Spleen (tissue), 11 donors: ENCODE results near the gene NYAP2. TPM values are rescaled to one million over a fixed set of nuclear protein-coding genes. Genes with fewer than 3 reads are reported as not detected.

Experiments used
- DNase-seq: peaks from one replicate; pipeline ENCODE4 v3.0.0-alpha.2; 2020
- H3K27ac ChIP-seq, 8 donors: fragments of 200-600 bp; sonication (generic) in 7 of 8; 1 replicate in 4 of 8; 2 replicates in 4 of 8; pipeline versions ENCODE4 v1.5.0 to v1.8.0; 2016 to 2021; ENCODE audit warnings: inconsistent platforms in 4 of 8, mild to moderate bottlenecking in 4 of 8, moderate library complexity in 1 of 8
- H3K27me3 ChIP-seq, 7 donors: fragments of 200-600 bp; sonication (generic) in 6 of 7; replicated peaks in 1 of 7; 1 replicate in 4 of 7; 2 replicates in 3 of 7; pipeline versions ENCODE4 v1.5.0 to v1.8.0; 2016 to 2021; ENCODE audit warnings: inconsistent platforms in 3 of 7, mild to moderate bottlenecking in 1 of 7
- H3K36me3 ChIP-seq, 6 donors: fragments of 200-600 bp; sonication (generic) in 5 of 6; 1 replicate in 4 of 6; 2 replicates in 2 of 6; pipeline versions ENCODE4 v1.5.0 to v1.8.0; 2016 to 2021; ENCODE audit warnings: inconsistent platforms in 2 of 6
- H3K4me1 ChIP-seq, 6 donors: fragments of 200-600 bp; sonication (generic) in 5 of 6; 1 replicate in 3 of 6; 2 replicates in 3 of 6; pipeline versions ENCODE4 v1.5.0 to v1.8.0; 2016 to 2021; ENCODE audit warnings: inconsistent platforms in 3 of 6
- H3K4me3 ChIP-seq, 8 donors: fragments of 200-600 bp; sonication (generic) in 7 of 8; 1 replicate in 4 of 8; 2 replicates in 4 of 8; pipeline versions ENCODE4 v1.5.0 to v1.8.0; 2016 to 2021; ENCODE audit warnings: inconsistent platforms in 4 of 8, mild to moderate bottlenecking in 4 of 8, moderate library complexity in 2 of 8
- H3K9me3 ChIP-seq, 8 donors: fragments of 200-600 bp; sonication (generic) in 7 of 8; 1 replicate in 4 of 8; 2 replicates in 4 of 8; pipeline versions ENCODE4 v1.5.0 to v1.8.0; 2016 to 2021; ENCODE audit warnings: inconsistent platforms in 4 of 8
- POLR2A ChIP-seq, 3 donors: fragments of 450-650 bp; IDR thresholded peaks; one replicate each; pipeline ENCODE4 v1.5.1; 2017; ENCODE audit warnings: antibody characterized with exemption in 3 of 3, mild to moderate bottlenecking in 1 of 3
- POLR2AphosphoS5 ChIP-seq, 3 donors: sonication (generic); formaldehyde crosslinking; IDR thresholded peaks; one replicate each; pipeline ENCODE4 v1.5.1; 2017; ENCODE audit warnings: antibody characterized with exemption in 3 of 3
- WGBS, 5 donors: extraction: QIAGEN DNeasy Blood & Tissue Kit in 3 of 5; methylation state at CpG; one replicate each; pipeline versions ENCODE4 v1.1.5 to v1.1.7; 2013 to 2018; 5-methylcytosine and 5-hydroxymethylcytosine counted together
- intact Hi-C: fragments of 100-400 bp; cut with DNase I; formaldehyde crosslinking; loops from one replicate; pipeline ENCODE4 v1.15.0; 2023; ENCODE audit warnings: low total_unique reads
- polyA plus RNA-seq, 3 donors: library from polyadenylated mRNA; stranded (reverse); fragments of 200-250 nt; gene quantifications; one replicate each; pipeline ENCODE4 v1.2.1, GENCODE V29; 2013
- total RNA-seq, 7 donors: library from RNA; depleted of rRNA in 3 of 7; stranded (reverse); fragments of >200 nt in 3 of 7; fragmentation: NEBNext Ultra II Directional in 4 of 7; extraction: Animal tissue kit (Norgen Biotek cat#: 25700) in 4 of 7; gene quantifications; one replicate each; pipeline versions ENCODE4 v1.1.0 to v1.2.1, GENCODE V29; 2016 to 2021
- TF ChIP-seq, protein P1 (sequence below), 11 experiments: fragments of 200-600 bp in 7 of 11; fragments of 450-650 bp in 4 of 11; sonication (generic) in 4 of 11; IDR thresholded peaks in 8 of 11; conservative IDR thresholded peaks in 3 of 11; 1 replicate in 7 of 11; 2 replicates in 4 of 11; pipeline versions ENCODE4 v1.4.0 to v1.8.0; 2016 to 2021; ENCODE audit warnings: antibody characterized with exemption in 11 of 11, inconsistent platforms in 4 of 11, mild to moderate bottlenecking in 1 of 11
- donor health status: healthy with polysubstance abuse.
- donor health status: DM: no; HTN: no; CAD: no; lungs with moderate emphysema.
- donor health status: DM: no; HTN: no; CAD: no.
- donor health status: Bipolar disorder and iron deficiency.
- donor health status: healthy.
- donor health status: DM: no; HTN: no; CAD: no.
- donor health status: DM: yes; HTN: yes; CAD: no.

Gene NYAP2
- total and polyA plus RNA-seq, 10 donors: 0.06 to 0.33 (median 0.16) TPM; not detected in 1

DNA sequence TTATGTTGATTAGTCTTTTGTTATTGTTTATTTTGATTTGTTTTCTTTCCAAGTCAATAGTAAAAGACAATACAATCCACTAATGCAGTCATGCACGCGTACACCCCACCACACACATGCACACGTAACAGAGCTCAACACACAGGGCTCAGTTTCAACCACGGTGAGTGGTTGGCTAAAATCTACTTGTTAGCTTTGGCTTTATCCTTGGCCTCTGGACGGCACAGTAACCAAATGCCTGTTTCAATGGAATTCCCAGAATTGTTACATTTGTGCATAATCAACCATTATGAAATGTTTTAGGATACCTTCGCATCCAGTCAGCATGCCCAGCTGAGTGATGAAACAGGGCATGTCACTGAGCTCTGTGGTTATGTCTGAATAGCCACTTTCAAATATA, 53.2 kb downstream of the NYAP2 start:
- Histone ChIP-seq H3K27me3 (no peaks in the 10 kb centered on the region), H3K4me3 (no peak overlapping the region), H3K36me3 (no peaks in the 10 kb centered on the region), H3K27ac (no peak overlapping the region), H3K9me3 (no peaks in the 10 kb centered on the region), H3K4me1 (no peaks in the 10 kb centered on the region)
- WGBS, 5 donors: 83 to 96% (median 88%) methylated on average over 6 of the region's 6 CpGs
- TF ChIP-seq, protein P1, sequence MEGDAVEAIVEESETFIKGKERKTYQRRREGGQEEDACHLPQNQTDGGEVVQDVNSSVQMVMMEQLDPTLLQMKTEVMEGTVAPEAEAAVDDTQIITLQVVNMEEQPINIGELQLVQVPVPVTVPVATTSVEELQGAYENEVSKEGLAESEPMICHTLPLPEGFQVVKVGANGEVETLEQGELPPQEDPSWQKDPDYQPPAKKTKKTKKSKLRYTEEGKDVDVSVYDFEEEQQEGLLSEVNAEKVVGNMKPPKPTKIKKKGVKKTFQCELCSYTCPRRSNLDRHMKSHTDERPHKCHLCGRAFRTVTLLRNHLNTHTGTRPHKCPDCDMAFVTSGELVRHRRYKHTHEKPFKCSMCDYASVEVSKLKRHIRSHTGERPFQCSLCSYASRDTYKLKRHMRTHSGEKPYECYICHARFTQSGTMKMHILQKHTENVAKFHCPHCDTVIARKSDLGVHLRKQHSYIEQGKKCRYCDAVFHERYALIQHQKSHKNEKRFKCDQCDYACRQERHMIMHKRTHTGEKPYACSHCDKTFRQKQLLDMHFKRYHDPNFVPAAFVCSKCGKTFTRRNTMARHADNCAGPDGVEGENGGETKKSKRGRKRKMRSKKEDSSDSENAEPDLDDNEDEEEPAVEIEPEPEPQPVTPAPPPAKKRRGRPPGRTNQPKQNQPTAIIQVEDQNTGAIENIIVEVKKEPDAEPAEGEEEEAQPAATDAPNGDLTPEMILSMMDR (IDR thresholded peaks at IDR 0.05 in 8 of 11, conservative IDR thresholded peaks at IDR 0.05 in 3 of 11): no peak
- no peak for TF ChIP-seq POLR2AphosphoS5 (IDR thresholded peaks at IDR 0.05)
- TF ChIP-seq POLR2A (IDR thresholded peaks at IDR 0.05): no peak
- intact Hi-C loops: no loop called here
- DNase-seq: no peak

DNA sequence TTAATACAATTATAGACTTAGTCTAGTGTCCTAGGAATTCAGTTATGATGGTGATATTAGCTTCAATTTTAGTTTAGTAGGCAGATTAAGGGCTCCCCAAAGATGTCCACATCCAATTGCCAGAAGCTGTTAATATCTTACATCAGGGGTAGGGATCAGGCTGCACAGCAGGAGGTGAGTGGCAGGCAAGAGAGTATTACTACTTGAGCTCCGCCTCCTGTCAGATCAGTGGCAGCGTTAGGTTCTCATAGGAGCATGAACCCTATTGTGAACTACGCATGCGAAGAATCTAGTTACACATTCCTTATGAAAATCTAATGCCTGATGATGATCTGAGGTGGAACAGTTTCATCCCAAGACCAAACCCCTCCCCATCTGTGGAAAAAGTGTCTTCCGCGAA, 54.9 kb downstream of the NYAP2 start:
- intact Hi-C loops: no loop called here
- H3K27me3 ChIP-seq: no peaks in the 10 kb centered on the region
- whole genome bisulfite sequencing, 5 donors: 92 to 98% (median 96%) methylated on average over 6 of the region's 6 CpGs
- no peaks in the 10 kb centered on the region for H3K4me1 ChIP-seq
- H3K27ac ChIP-seq: no peak overlapping the region
- no peak for DNase-seq
- H3K4me3 ChIP-seq: no peak overlapping the region
- no peaks in the 10 kb centered on the region for H3K36me3 ChIP-seq
- TF ChIP-seq POLR2A (IDR thresholded peaks at IDR 0.05) (no peak), POLR2AphosphoS5 (IDR thresholded peaks at IDR 0.05) (no peak)
- TF ChIP-seq, protein P1 (IDR thresholded peaks at IDR 0.05 in 8 of 11, conservative IDR thresholded peaks at IDR 0.05 in 3 of 11): no peak
- H3K9me3 ChIP-seq: no peaks in the 10 kb centered on the region

DNA sequence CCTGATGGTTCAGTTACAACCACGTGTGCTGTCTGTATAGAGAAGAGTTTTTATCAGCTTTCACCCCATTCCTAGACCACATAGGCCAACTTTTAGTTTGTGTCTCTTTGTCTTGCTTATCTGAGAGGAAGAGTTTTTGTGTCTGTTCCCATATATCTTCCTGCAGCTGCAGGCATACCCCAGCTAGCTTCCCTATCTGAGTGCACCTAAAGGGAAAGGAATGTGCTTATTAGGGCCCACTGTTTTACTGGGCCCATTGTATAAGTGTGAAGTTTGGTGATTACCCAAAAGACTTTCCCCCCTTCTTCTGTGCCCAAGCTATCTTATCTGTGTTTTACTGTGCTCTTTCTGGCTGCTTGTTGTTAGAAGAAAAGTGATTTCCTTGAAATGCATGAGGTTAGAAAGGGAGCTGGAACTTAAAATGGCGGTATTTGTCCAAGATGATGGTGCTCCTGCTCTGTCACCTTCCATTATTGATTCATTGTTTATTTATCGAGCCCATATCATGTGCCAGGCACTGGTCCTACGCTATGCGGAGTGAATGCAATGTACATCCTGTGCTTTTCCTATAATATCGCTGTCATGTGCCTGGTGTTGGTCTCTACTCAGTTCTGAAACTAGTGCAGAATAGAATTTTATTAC, 57.2 kb downstream of the NYAP2 start:
- no peaks in the 10 kb centered on the region for H3K36me3 ChIP-seq
- no peaks in the 10 kb centered on the region for H3K4me1 ChIP-seq
- no peaks in the 10 kb centered on the region for H3K27me3 ChIP-seq
- H3K9me3 ChIP-seq: no peaks in the 10 kb centered on the region
- H3K27ac ChIP-seq: no peak overlapping the region
- no peak for DNase-seq
- intact Hi-C loops: no loop called here
- TF ChIP-seq POLR2AphosphoS5 (IDR thresholded peaks at IDR 0.05) (no peak), POLR2A (IDR thresholded peaks at IDR 0.05) (no peak)
- TF ChIP-seq, protein P1 (IDR thresholded peaks at IDR 0.05 in 8 of 11, conservative IDR thresholded peaks at IDR 0.05 in 3 of 11): no peak
- H3K4me3 ChIP-seq: no peak overlapping the region
- 73 to 81% (median 76%) methylated on average over 6 of the region's 6 CpGs for WGBS, 5 donors

GRCh38 chr2:225457482-225457881, 58.0 kb downstream of the NYAP2 start:
- no peak overlapping the region for H3K27ac ChIP-seq
- intact Hi-C loops: no loop called here
- no peak for TF ChIP-seq POLR2A (IDR thresholded peaks at IDR 0.05)
- TF ChIP-seq, protein P1 (IDR thresholded peaks at IDR 0.05 in 8 of 11, conservative IDR thresholded peaks at IDR 0.05 in 3 of 11): no peak
- TF ChIP-seq POLR2AphosphoS5 (IDR thresholded peaks at IDR 0.05): no peak
- WGBS, 5 donors: 44 to 71% (median 60%) methylated on average over 1 of the region's 1 CpG
- H3K27me3 ChIP-seq: no peaks in the 10 kb centered on the region
- H3K36me3 ChIP-seq: no peaks in the 10 kb centered on the region
- no peak overlapping the region for H3K4me3 ChIP-seq
- H3K4me1 ChIP-seq: no peaks in the 10 kb centered on the region
- no peaks in the 10 kb centered on the region for H3K9me3 ChIP-seq
- no peak for DNase-seq
